ENCODE data around the gene PRMT1. TPM values are rescaled to one million over a fixed set of nuclear protein-coding genes. Genes with fewer than 3 reads are reported as not detected.

Gene PRMT1
- total and polyA plus RNA-seq, 9 of the 15 experiments (the other 6 are each of a cell fraction or from before 2014, with no cell fraction given) = 13.3 to 464 (median 326) TPM

DNA sequence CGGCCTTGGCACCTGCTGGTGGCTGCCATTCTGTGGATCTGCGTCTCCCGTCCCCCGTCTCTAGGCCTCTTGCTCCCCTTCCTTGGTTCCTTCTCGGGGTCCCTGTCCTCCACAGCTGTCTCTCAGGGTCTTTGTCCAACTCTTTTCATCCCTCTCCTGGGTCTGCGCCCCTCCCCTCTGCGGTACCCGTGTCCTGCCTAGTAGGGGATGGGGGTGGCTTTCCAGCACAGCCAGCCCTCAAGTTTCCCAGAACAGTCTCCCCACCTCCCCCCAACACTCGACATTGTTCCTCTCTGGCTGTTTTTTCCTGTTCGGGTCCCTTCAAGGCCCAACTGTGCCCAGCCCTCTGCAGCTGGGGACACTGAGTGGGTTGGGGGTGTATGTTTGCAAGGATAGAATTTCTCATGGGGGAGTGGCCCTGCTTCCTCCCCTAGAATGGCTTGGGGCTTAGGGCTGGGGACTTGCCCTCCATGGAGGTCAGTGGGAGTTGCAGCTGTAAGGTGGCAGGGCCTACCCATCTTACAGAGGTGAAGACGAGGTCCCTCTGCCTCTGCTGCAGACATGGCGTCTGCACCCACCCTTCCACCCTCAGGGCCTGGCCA, 11.6 kb downstream of the PRMT1 start:
- BruUV-seq (replicated peaks) = no TSS peak
- Histone ChIP-seq H3K4me1 (replicated peaks in 1 of 2; ENCODE audit: control insufficient read depth in 2 of 2, insufficient read depth in 2 of 2, low read length in 2 of 2) (peaks cover 0 to 71% of the 10 kb centered on the region in 2 experiments; a peak in 2 of 5 replicates), H4K20me1 (replicated peaks; ENCODE audit: control insufficient read depth, insufficient read depth, low read length) (no peaks in the 10 kb centered on the region; the same call in 1 of the 2 replicates), H3K9me1 (ENCODE audit: control insufficient read depth, insufficient read depth, low read length) (no peaks in the 10 kb centered on the region), H3K27ac (ENCODE audit: extremely low read depth, low read depth, low read length) (no peak overlapping the region), H3K9me3 (replicated peaks; ENCODE audit: control insufficient read depth, insufficient read depth, low read depth, low read length) (no peaks in the 10 kb centered on the region), H3K79me2 (ENCODE audit: control insufficient read depth, insufficient read depth, low read length) (peaks cover 2% of the 10 kb centered on the region; the same call in 1 of the 3 replicates), H3K4me2 (ENCODE audit: insufficient read depth, low read length) (no peak overlapping the region), H3K36me3 (ENCODE audit: control insufficient read depth, insufficient read depth, low read length) (peaks cover 58% of the 10 kb centered on the region; the same call in 2 of the 3 replicates), H3K27me3 (ENCODE audit: control insufficient read depth in 2 of 2, insufficient read depth in 2 of 2, low read length in 2 of 2) (no peaks in the 10 kb centered on the region), H2AFZ (ENCODE audit: low read depth, low read length) (no peak overlapping the region), H3K4me3 (no peak overlapping the region), H3K9ac (ENCODE audit: insufficient read depth in 1 of 2, low read depth in 2 of 2, low read length in 2 of 2) (peak overlapping the region in 1 of 2 experiments; percentile 36; a peak in 2 of 4 replicates)
- WGBS (ENCODE audit: insufficient coverage, low coverage, missing lambda C conversion rate) = 79% methylated on average over 6 of the region's 12 CpGs
- in situ Hi-C loops (cut with MboI) (no loop called here), intact Hi-C loops (cut with micrococcal nuclease) (no loop called here)
- DNase-seq (ENCODE audit: extremely low read depth in 1 of 4, low spot score in 3 of 4) = no peak
- no peak for TF ChIP-seq ZNF408 (CRISPR knock-in tag; IDR thresholded peaks at IDR 0.05; ENCODE audit: low read depth)
- TF ChIP-seq POLR2A (conservative IDR thresholded peaks at IDR 0.05) = peak; percentile 53; the same call in 1 of the 2 replicates
- ChIA-PET CTCF (ENCODE audit: low intra/inter-chr PET ratio) (no interaction called here), POLR2A (interaction anchor here (0.9 to 1.9 kb wide), 3 partner anchors 10 to 12 kb away, joined by 3 to 9 read pairs (median 4); partner anchors contain the start of gene PRMT1)
- no peak; the same call in 2 of the 3 replicates for ATAC-seq
- no peak for FAIRE-seq

DNA sequence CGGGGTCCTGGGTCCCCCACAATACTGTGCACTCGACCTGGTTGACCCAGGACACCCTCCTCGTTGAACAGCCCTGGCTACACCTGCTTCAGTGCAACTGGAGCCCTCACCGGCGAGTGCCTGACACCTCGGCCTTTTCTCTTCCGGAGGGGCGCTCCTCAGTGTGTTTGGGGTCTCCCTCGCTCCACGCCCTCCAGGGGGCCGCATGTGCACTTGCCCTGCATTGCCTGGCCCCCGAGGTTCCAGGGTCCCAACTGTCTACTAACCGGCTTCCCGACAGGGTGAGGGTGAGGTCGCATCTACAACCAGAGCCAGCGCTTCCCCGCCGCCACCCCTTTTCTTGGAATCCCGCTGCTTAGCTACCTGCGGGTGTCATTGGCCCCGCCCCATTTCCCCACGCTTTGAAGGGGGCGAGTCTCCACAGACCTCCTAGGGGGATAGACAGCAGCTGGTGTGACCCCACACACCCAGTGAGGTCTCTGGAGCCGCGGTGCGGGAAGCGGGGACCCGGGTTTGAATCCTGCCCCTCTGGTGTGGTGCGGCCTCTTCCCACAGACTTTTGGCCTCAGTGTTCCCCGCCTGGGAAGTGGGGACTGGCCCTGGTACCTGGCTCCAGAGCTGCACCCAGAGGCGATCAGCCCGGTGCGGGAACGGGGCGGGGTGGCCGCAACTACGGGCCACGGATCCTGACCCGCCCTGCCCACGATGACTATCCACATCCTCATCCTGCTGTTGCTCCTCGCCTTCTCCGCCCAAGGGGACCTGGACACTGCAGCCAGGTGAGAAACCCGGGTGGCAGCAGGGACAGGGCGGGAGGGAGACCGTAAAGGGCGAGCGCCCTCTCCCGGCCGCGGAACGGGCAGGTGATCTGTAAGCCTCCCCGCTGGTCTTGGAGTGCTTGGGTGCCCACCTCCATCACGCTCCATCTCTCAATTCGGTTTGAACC, 12.3 kb downstream of the PRMT1 start, which contains the start of gene ADM5:
TSS of gene ADM5 (plus strand) at position 462 of the 946 bp plus-strand sequence. CDS start at position 706, 244 bp downstream.
- H4K20me1 ChIP-seq (replicated peaks; ENCODE audit: control insufficient read depth, insufficient read depth, low read length) = no peaks in the 10 kb centered on the region
- peak within 1 kb of the TSS in 1 of 2 experiments; percentile 36; a peak in 2 of 4 replicates for H3K9ac ChIP-seq (ENCODE audit: insufficient read depth in 1 of 2, low read depth in 2 of 2, low read length in 2 of 2)
- ATAC-seq (no peak; the same call in 2 of the 3 replicates), DNase-seq (ENCODE audit: extremely low read depth in 1 of 4, low spot score in 3 of 4) (no peak), FAIRE-seq (no peak)
- H3K27me3 ChIP-seq (ENCODE audit: control insufficient read depth in 2 of 2, insufficient read depth in 2 of 2, low read length in 2 of 2) = no peaks in the 10 kb centered on the region
- H3K9me3 ChIP-seq (replicated peaks; ENCODE audit: control insufficient read depth, insufficient read depth, low read depth, low read length) = no peaks in the 10 kb centered on the region
- 87% methylated on average over 41 of the region's 54 CpGs for WGBS (ENCODE audit: insufficient coverage, low coverage, missing lambda C conversion rate)
- POLR2A ChIA-PET = interaction anchor here (0.9 to 1.5 kb wide), 2 partner anchors 9 to 13 kb away, joined by 3 to 4 read pairs; no protein-coding TSS in a partner anchor
- intact Hi-C loops (cut with micrococcal nuclease) (no loop called here), in situ Hi-C loops (cut with MboI) (no loop called here)
- no peaks in the 10 kb centered on the region for H3K9me1 ChIP-seq (ENCODE audit: control insufficient read depth, insufficient read depth, low read length)
- H3K4me2 ChIP-seq (ENCODE audit: insufficient read depth, low read length) = no peak within 1 kb of the TSS
- peaks cover 0 to 64% of the 10 kb centered on the region in 2 experiments; a peak in 2 of 5 replicates for H3K4me1 ChIP-seq (replicated peaks in 1 of 2; ENCODE audit: control insufficient read depth in 2 of 2, insufficient read depth in 2 of 2, low read length in 2 of 2)
- no peaks in the 10 kb centered on the region for H3K79me2 ChIP-seq (ENCODE audit: control insufficient read depth, insufficient read depth, low read length)
- H3K36me3 ChIP-seq (ENCODE audit: control insufficient read depth, insufficient read depth, low read length) = peaks cover 50% of the 10 kb centered on the region; the same call in 2 of the 3 replicates
- CTCF ChIA-PET (ENCODE audit: low intra/inter-chr PET ratio) = no interaction called here
- no peak within 1 kb of the TSS for H3K4me3 ChIP-seq
- H2AFZ ChIP-seq (ENCODE audit: low read depth, low read length) = no peak within 1 kb of the TSS
- BruUV-seq (replicated peaks) = no TSS peak
- H3K27ac ChIP-seq (ENCODE audit: extremely low read depth, low read depth, low read length) = no peak within 1 kb of the TSS
- TF ChIP-seq, protein P1, sequence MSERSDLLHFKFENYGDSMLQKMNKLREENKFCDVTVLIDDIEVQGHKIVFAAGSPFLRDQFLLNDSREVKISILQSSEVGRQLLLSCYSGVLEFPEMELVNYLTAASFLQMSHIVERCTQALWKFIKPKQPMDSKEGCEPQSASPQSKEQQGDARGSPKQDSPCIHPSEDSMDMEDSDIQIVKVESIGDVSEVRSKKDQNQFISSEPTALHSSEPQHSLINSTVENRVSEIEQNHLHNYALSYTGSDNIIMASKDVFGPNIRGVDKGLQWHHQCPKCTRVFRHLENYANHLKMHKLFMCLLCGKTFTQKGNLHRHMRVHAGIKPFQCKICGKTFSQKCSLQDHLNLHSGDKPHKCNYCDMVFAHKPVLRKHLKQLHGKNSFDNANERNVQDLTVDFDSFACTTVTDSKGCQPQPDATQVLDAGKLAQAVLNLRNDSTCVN (CRISPR knock-in tag; IDR thresholded peaks at IDR 0.05) = no peak
- TF ChIP-seq RBM22 (IDR thresholded peaks at IDR 0.05; ENCODE audit: low read depth, low read length, poor library complexity, severe bottlenecking) (peak; percentile 30), ZNF24 (IDR thresholded peaks at IDR 0.05) (no peak), ELF4 (CRISPR knock-in tag; IDR thresholded peaks at IDR 0.05) (no peak), XRCC3 (IDR thresholded peaks at IDR 0.05) (no peak), MEF2A (IDR thresholded peaks at IDR 0.05; ENCODE audit: control insufficient read depth, low read depth, low read length) (no peak), ZNF263 (CRISPR knock-in tag; IDR thresholded peaks at IDR 0.05; ENCODE audit: borderline replicate concordance) (no peak), BRF1 (IDR thresholded peaks at IDR 0.05; ENCODE audit: borderline replicate concordance, extremely low read depth, insufficient read length) (no peak), JUN (IDR thresholded peaks at IDR 0.05; ENCODE audit: borderline replicate concordance, low read depth, low read length) (no peak), JUN (CRISPR knock-in tag; IDR thresholded peaks at IDR 0.05; ENCODE audit: borderline replicate concordance) (no peak)
